Fibroblast of the conjunctiva (primary cell): ENCODE data around the gene SAMD9L.
"Not testable (repeated sequence)": the region's sequence is repeated elsewhere in the genome, so short reads cannot be mapped to it uniquely, and the experiment has no call there.

Experiments used
- DNase-seq: peaks from one replicate; pipeline ENCODE4 v3.0.0-alpha.2; 2010; ENCODE audit warnings: low read depth

Gene SAMD9L

GRCh38 chr7:93146036-93146435 lies 2.1 kb downstream of the SAMD9L start:
- DNase-seq: no peak

GRCh38 chr7:93145354-93145753 lies 2.8 kb downstream of the SAMD9L start:
- DNase-seq: no peak

- DNase-seq: no peak
These were observed 6.1 kb downstream of the SAMD9L start for GRCh38 chr7:93142127-93142526.

GRCh38 chr7:93140582-93141191 lies 7.5 kb downstream of the SAMD9L start:
- no peak for DNase-seq

- no peak for DNase-seq
These were observed 9.6 kb downstream of the SAMD9L start for GRCh38 chr7:93138576-93138975.

GRCh38 chr7:93133005-93133404 lies 15.2 kb downstream of the SAMD9L start:
- DNase-seq: no peak

GRCh38 chr7:93132216-93132615 lies 16.0 kb downstream of the SAMD9L start:
- DNase-seq: no peak

GRCh38 chr7:93126954-93127353 lies 21.2 kb downstream of the SAMD9L start:
- DNase-seq: not testable (repeated sequence)

- not testable (repeated sequence) for DNase-seq
These were observed 24.7 kb downstream of the SAMD9L start for GRCh38 chr7:93123532-93123931.

GRCh38 chr7:93120592-93121549 lies 27.3 kb downstream of the SAMD9L start:
- no peak for DNase-seq

GRCh38 chr7:93119191-93119905 lies 28.8 kb downstream of the SAMD9L start:
- DNase-seq: no peak

- DNase-seq: peak; percentile 71
These were observed 30.2 kb downstream of the SAMD9L start, which contains the start of gene SAMD9 for GRCh38 chr7:93117852-93118530. TSS of gene SAMD9 (minus strand) at chr7:93117979. CDS start at chr7:93106097, 11,882 bp downstream.

- no peak for DNase-seq
These were observed 30.9 kb downstream of the SAMD9L start for GRCh38 chr7:93117327-93117726.

- DNase-seq: no peak
These were observed 32.4 kb downstream of the SAMD9L start for GRCh38 chr7:93115796-93116195.

GRCh38 chr7:93108003-93108402 lies 40.2 kb downstream of the SAMD9L start:
- no peak for DNase-seq

GRCh38 chr7:93097388-93097787 lies 50.8 kb downstream of the SAMD9L start:
- no peak for DNase-seq

GRCh38 chr7:93092757-93093370 lies 55.3 kb downstream of the SAMD9L start:
- peak; percentile 23 for DNase-seq
